ENCODE results near the gene PLEKHB1.

Gene PLEKHB1, protein sequence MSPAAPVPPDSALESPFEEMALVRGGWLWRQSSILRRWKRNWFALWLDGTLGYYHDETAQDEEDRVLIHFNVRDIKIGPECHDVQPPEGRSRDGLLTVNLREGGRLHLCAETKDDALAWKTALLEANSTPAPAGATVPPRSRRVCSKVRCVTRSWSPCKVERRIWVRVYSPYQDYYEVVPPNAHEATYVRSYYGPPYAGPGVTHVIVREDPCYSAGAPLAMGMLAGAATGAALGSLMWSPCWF

DNA sequence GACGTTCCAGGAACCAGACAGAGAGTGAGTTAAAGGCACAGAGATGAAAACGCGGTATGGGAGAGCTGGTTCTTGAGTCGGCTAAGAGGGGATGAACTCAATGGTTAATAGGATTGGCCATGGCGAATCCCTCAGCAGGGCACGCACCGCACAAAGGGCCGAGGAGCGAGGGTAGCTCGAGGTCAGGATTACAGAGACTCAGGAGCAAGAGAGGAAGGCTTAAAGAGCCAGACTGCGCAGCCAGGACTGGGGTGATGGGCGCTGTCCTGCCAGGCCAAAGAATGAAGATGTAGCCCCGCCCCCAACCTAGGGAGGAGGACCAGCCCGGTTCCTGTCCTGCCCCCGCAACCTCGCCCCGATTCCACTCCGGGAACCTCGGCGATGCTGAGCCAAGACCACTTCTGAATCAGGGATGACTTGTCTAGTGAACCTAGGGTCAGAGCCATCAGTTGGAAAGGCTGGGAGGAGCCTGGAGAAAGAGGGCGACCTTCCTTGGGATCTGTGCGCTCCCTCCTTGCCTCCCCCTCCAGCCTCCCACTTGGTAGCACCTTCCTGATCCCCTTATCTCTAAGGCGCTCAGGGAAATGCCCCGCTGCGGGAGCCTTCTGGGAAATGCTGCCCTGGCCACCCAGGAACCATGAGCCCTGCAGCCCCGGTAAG, at the start of gene PLEKHB1:
PLEKHB1 (plus strand) TSS at position 610 of the 660 bp plus-strand sequence; CDS start at position 638, 28 bp downstream.
- DNase-seq, result no peak

DNA sequence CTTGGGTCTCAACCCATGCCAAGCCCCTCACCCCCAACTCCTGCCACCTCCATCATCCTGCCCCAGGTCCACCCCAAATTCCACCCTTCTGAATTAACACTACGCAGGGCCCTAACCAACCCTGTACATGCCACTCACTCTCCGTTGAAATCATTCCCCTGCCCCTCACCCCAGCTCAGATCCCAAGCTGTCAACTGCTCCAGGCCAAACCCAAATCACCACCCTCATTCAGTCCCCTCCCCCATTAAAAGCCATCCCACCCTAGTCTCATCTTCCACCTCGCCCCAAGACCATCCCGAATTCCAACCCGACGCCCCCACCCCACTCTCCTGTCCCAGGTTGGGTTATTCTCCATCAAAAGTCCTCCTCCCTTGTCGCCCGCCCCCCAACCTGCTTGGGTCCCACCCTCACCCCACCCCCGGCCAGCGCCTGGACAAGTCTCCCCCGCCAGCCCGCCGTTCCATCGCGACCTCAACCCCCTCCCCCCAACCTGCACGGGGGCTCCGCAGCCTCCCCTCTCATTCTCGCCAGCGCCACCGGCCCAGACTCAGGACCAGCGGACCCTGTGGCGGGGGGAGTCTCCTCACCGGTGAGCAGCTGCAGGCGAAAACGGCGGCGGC, 48.9 kb upstream of the PLEKHB1 start:
- no peak for DNase-seq

DNA sequence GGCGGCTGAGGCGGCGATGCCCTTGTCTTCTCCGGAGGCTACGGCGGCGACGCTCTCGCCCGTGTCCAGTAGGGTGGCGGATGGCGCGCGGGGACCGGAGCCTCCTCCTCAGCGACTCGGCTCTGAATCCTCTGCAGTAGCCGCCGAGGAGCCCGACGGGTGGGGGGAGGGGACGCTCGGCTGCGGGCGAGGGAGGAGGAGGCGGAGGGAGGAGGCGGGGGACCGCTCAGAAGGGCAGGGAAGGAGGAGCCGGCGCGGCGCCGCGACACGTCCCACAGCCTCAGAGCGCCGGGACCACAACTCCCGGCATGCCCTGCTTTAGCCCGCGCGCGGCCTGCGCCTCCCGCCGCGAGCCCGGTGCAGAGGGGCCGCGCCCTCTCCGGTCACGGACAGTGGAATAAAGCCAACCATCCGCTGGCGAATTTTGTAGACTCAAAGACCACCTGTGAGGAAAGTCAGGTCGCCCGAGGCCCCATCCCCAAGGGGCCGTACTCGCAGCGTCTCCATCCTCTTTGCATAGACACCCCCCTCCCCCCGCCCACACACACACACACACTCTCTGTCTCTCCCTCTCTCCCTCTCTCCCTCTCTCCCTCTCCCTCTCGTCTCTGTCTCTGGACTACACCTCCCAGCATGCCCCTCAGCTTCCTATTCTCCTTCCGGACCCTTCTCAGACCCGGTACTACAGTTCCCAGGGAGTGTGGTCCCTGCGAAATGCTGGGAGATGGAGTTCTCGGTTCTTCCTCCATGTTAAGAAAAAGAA, 48.2 kb upstream of the PLEKHB1 start, which contains the start of gene FAM168A:
FAM168A (minus strand) TSS at position 157 of the 763 bp plus-strand sequence. CDS start 129,638 bp downstream, outside the sequence.
- DNase-seq, result peak; percentile 97

DNA sequence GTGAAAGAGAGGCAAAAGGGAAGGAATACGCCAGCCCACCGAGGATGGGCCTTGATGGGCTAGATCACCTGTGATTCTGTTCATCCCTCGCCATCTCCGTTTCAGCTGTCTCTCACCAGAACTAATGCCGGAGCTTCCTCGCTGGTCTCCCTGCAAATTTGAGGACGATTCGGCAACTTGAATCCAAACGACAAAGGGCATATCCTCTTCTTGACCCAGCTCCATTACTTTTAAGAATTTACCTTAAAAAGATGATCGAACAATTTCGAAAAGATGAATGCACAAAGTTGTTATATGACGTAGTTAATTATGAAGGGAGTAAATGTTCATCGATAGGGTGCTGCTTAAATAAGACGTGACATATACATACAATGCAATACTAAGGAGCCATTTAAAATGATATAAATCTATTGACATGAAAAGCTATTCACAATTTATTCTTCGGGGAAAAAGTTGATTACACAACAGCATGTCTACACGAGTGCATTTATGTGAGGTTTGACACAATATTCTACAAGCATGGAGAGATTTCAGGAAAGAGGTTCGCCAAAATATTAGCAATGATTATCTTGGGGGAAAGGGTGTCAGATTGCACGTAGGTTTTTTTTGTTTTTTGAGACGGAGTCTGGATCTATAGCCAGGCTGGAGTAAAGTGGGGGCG, 47.5 kb upstream of the PLEKHB1 start:
- peak; percentile 79 for DNase-seq

DNA sequence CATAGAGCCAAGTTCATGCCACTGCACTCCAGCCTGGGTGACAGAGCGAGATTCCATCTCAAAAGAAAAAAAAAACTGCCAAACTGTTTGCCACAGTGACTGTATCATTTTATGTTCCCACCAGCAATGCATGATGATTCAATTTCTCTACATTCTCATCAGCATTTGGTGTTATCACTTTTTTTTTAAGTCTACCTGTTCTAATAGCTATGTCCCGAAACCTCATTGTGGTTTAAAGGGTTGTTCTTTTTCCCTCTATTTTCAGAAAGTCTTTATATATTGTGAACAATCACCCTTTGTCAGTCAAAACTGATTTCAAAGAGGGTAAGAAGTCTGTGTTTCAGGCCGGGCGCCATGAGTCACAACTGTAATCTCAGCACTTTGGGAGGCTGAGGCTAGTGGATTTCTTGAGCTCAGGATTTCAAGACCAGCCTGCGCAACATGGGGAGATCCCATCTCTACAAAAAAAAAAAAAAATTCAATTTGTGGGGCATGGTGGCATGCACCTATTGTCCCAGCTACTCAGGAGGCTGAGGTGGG, 33.7 kb upstream of the PLEKHB1 start:
- DNase-seq, result no peak

DNA sequence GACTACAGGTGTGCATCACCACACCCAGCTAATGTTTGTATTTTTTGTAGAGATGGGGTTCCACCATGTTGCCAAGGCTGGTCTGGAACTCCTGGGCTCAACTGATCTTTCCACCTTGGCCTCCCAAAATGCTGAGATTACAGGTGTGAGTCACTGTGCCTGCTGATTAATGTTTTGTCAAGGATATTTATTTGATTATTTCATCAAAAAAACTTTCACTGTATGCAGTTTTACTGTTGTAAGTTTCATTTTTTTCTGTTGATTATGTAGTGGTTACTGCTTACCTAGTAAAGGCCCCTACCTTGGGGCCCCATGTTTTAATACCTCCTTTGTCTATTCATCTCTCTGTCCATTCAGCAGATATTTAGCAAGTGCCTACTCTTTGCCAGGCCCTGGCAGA, 31.8 kb upstream of the PLEKHB1 start:
- DNase-seq, result no peak

DNA sequence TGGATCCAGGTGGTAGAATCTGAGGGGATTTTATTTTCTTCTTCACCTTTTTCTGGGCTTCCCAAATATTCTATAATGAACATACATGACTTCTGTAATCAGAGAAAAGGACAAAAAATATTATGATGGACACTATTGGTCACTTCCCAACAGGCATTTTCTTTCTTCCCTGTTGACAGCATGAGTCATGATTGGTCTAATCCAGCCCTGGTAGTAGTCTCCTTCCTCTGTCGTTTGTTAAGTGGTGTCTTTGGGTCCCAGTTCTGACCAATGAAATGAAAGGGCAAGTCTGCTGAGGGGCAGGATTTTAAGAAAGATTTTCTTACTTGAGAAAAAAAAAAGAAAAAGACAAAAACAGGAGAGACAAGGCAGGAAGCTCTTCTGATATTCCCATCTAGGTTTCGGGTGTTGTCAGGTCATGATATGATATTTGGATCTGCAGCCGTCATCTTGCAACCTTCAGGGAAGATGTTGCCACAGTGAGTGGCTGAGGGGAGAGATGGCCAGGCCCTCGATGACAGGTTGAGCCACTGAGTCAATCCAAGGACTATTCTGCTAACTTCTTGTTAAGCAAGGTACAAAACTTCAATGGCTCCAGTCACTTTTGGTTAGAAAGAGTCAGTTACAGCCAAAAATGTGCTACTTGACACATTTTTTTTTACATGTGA, 23.3 kb upstream of the PLEKHB1 start:
- DNase-seq, result no peak

DNA sequence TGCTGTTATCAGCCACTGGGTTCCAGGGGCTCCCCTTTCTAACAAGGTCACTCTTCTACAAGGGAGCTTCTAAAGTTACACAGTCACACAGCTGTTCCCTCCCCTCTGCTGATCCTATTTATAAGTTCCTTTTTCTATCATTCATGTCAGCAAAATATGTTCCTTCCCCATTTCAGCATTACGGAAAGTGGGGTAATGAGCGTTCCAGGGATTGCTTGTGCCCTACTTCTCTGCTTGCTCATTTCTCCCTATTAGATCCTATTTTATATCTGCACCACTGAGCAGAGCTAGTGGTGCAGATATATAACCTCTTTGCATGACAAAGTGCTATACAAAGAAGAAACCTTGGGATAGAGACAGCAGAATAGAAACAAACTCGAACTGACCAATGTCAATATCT, 22.7 kb upstream of the PLEKHB1 start:
- DNase-seq, result no peak

DNA sequence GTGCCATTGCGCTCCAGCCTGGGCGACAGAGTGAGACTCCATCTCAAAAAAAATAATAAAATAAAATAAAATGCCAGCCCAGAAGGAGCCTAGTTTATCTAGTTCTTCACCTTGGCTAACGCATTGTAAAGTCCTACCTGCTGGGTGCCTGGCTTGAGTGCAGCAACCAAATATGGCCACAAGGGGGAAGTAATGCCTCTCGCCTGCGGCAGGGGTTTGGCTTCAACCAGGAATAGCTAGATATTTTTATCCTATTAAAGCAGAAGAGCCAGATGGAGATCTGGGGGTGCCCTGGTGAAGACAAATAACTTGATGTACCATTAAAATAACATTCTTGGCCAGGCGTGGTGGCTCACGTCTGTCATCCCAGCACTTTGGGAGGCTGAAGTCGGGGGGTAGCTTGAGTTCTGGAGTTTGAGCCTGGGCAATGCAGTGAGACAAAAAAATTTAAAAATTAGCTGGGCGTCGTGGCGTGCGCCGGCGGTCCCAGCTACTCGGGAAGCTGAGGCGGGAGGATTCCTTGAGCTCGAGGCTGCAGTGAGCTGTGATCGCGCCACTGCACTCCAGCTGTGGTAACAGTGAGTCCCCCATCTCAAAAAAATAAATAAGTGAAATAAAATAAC, 20.6 kb upstream of the PLEKHB1 start:
- DNase-seq, result peak; percentile 74

DNA sequence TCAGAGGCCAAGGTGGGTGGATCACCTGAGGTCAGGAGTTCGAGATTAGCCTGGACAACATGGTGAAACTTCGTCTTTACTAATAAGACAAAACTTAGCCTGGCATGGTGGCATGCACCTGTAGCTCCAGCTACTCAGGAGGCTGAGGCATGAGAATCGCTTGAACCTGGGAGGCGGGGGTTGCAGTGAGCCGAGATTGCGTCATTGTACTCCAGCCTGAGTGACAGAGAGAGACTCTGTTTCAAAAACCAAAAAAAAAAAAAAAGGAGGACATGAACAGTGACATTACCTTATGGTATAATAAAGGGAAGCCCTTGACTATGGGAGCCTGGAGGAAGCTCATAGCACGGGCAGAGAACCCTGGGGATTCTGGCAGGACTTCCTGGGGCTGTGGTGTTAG, 16.5 kb upstream of the PLEKHB1 start:
- DNase-seq, result no peak

DNA sequence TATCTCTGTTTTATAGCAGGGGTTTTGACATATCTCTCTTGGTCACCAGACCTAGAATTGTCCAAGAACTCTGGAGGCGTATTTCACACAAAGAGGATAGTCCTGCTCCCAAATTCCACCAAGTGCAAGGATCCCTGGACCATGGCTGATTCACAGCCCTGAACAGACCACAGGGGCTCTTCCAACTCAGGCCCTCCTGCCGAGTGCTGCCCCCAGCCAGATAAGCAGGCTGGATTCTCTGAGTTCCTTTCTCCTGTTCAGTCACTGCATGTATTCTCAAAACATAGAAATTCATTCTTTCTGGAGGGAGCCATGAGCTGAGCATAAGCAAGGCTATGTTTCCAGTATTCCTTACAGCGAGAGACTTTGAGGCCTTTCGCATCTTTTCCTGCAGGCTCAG, 13.4 kb upstream of the PLEKHB1 start:
- no peak for DNase-seq

DNA sequence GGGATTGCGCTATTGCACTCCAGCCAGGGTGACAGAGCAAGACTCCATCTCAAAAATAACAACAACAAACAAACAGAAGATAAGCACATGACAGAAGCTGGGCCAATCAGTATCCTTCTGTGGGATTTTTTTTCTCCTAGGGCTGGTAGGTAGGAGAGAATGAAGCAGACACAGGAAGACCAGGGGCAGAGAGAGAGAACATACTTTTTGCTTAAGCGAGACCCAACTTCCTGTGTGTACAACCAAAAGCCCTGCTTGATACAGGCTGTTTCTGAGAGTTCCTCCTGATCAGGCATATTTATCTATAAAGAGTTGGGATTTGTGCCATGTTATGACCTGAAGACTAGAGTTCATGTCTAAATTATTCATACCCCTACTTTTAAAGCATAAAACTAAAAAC, 12.4 kb upstream of the PLEKHB1 start:
- no peak for DNase-seq

DNA sequence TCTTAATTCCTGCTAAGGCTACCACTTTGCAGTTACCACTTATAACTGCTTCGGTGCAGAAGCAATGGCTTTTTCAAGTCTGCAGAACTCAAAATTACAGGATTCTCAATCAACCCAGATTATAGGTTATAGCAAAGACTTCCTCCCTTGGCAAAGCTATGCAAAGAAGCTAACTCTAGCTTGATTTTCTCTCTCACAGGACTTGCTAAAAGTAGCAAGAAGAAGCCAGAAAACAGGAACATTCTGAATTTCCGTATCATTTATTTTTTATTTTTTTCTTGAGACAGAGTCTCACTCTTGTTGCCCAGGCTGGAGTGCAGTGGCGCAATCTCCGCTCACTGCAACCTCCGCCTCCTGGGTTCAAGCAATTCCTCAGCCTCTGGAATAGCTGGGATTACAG, 10.7 kb upstream of the PLEKHB1 start:
- peak; percentile 53 for DNase-seq

DNA sequence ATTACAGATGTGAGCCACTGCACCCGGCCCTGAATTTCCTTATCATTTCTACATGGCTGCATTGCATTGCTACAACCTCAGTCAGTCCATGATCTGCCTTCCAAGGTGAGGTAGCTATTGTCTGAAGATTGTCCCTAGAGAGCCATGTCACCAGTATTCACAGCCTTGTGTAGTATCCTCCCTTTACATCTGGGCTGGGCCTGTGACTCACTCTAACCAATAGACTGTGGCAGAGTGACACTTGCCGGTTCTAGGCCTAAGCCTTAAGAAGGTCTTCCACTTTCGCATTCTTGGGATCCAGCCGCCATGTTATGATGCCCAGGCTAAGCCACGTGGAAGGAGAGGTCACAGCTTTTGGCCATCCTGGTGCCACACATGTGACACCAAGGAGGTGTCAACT, 10.1 kb upstream of the PLEKHB1 start:
- no peak for DNase-seq

DNA sequence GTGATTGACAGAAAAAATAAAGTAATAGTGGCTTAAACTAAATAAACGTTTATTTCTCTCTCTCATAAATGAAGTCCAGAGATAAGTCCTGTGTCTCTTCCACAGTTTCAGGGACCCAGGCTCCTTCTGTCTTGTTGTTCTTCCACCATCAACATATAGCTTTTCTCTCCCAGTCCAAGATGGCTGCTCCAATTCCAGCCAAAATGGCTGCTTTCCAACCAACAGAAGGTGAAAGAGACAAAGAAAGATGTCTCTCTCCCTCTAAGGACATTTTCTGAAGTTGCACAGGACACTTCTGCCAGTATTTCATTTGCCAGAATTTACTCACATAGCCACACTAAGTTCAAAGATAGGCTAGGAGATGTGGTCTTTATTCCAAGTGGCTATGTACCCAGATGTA, 9.4 kb upstream of the PLEKHB1 start:
- no peak for DNase-seq

DNA sequence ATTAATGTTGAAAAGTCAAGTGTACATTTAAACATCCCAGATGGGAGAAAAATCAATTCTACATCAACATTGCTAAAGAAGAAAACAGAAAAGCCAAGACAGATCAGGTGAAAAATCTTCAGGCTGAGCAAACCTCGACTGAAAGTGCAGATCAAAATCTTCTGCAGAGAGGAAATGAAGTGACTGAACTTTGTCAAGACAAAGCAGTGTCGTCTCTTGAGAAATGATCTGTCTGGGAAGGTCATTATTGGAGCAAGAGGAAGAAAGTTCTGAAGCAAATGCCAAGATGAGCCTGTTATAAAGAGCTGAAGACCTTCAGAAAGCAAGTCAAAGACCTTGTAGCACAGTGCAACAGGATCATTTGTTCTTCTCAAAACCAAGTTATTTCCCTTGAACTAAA, 5.8 kb upstream of the PLEKHB1 start:
- no peak for DNase-seq

DNA sequence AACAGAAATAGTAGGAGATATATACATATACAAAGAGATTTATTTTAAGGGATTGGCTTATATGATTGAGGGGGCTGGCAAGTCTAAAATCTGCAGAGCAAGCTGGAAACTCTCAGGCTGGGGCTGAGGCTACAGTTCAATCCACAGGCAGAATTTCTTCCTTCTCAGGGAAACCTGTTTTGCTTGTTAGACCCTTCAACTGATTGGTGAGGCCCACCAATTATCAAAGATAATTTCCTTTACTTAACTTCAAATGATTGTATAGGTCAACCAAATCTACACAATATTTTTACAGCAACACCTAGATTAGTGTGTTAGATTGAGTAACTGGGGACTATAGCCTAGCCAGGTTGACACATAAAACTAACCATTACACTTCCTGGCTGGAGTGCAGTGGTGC, 4.7 kb upstream of the PLEKHB1 start:
- no peak for DNase-seq

DNA sequence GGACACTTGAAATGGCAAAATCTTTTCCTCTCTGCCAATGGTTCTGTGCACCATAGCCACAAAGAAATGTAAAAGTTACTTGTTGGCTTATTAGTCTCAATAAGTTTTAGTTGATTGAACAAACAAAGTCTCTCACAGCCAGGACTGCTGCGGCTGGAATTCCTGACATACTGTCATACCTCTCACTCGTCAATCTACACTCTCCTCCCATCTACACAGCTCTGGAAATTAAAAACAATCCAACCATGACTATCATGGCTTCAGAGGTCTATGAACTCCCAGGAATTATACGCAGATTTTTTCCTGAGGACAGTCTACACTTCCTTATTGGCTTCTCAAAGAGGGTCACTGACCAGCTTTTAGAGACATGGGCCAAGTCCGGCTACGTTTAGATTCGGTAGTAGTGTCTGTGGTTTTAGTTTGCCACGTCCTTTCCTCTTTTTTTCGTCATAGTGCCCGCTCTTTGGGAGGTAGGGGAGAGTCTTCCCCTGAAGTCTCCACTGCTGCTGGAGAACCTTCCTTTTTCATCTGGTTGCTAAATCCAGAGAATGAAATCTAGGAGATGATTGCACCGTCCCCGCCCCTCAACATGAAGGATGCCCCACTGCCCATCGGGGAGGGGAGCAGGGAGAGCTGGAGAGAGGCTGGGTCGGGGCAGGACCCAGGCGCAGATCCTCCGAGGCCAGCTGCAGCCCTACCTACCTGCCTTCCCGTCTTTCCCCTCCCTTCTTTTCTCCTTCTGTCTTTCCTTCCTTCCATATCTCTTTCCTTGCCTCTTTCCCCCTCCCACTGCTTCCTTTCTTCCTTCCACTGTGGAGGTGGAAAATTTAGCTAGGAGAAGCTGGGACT, 1.0 kb upstream of the PLEKHB1 start:
- no peak for DNase-seq

DNA sequence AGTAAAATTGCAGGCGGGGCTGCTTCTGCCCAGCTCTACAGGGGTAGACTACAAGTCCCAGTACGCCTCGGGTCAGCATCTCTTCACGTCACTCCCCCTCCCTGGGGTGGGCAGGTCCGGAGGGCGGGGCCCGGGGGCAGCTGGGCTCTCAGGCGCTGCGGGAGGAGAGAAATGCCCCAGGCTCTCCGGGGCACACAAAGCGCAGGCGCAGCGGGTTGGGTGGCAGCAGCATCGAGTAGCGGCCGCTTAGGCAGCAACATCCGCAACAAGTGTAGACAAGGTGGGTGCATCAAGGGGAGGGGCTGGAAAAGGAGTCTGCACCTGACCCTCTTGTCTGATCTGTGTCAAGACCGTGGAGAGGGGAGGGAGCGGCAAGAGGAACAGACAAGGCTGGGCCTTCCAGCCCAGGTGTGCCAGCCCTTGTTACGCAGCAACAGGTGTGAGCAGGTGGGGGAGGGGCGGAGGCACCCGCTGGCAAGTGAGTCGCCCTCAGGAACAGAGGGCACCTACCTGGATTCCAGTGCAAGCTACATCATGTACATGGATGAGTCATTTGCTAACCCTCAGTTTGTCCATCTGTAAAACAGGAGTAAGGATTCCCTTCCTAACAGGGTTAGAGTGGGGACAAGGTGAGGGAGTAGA, 1.2 kb downstream of the PLEKHB1 start:
- peak; percentile 90 for DNase-seq

DNA sequence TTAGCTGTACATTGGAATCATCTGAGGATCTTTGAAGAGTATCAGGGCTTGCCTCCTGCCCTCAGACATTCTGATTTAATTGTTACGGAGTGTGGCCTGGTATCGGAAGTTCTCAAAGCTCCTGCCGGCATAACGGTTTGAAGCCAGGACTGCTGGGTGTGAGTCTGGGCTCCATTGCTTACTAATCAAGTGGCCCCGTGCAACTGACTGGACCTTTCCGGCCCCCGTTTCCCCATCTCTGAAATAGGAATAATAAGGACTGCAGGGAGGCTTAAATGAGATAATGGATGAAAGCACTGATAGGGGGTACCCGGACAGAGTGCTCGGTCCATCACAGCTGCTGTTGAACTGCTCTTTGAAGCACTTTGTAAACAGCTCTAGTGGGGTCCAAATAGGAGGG, 1.7 kb downstream of the PLEKHB1 start:
- DNase-seq, result no peak
